Measurements from ENCODE around the gene SYNE1. TPM values are rescaled to one million over a fixed set of nuclear protein-coding genes. Genes with fewer than 3 reads are reported as not detected.

The SYNE1 gene
- total and polyA plus RNA-seq, 10 donors, result 27.8 to 336 (median 247) TPM

GRCh38 chr6:152680879-152681517 is 43.8 kb upstream of the SYNE1 start:
- Histone ChIP-seq H3K27ac (no peak overlapping the region), H3K4me1 (no peaks in the 10 kb centered on the region), H3K27me3 (replicated peaks in 1 of 7) (no peaks in the 10 kb centered on the region), H3K9me3 (no peaks in the 10 kb centered on the region), H3K4me3 (no peak overlapping the region), H3K36me3 (no peaks in the 10 kb centered on the region)
- TF ChIP-seq POLR2AphosphoS5 (IDR thresholded peaks at IDR 0.05) (no peak), CTCF (IDR thresholded peaks at IDR 0.05 in 8 of 11, conservative IDR thresholded peaks at IDR 0.05 in 3 of 11) (no peak), POLR2A (IDR thresholded peaks at IDR 0.05) (no peak)
- 42 to 70% (median 56%) methylated on average over 3 of the region's 3 CpGs for WGBS, 5 donors
- no peak for DNase-seq
- intact Hi-C loops (cut with DNase I; ENCODE audit: low total_unique reads), result no loop called here

GRCh38 chr6:152680151-152680550 is 43.0 kb upstream of the SYNE1 start:
- intact Hi-C loops (cut with DNase I; ENCODE audit: low total_unique reads), result no loop called here
- Histone ChIP-seq H3K27ac (no peak overlapping the region), H3K4me3 (no peak overlapping the region), H3K27me3 (replicated peaks in 1 of 7) (no peaks in the 10 kb centered on the region), H3K9me3 (no peaks in the 10 kb centered on the region), H3K4me1 (no peaks in the 10 kb centered on the region), H3K36me3 (no peaks in the 10 kb centered on the region)
- no peak for DNase-seq
- WGBS, 5 donors, result 72 to 94% (median 79%) methylated on average over 1 of the region's 1 CpG
- TF ChIP-seq POLR2AphosphoS5 (IDR thresholded peaks at IDR 0.05), result no peak
- no peak for TF ChIP-seq CTCF (IDR thresholded peaks at IDR 0.05 in 8 of 11, conservative IDR thresholded peaks at IDR 0.05 in 3 of 11)
- no peak for TF ChIP-seq POLR2A (IDR thresholded peaks at IDR 0.05)

- peaks cover 0 to 13% (median 2%) of the 10 kb centered on the region in 6 donors for H3K4me1 ChIP-seq
- TF ChIP-seq CTCF (IDR thresholded peaks at IDR 0.05 in 8 of 11, conservative IDR thresholded peaks at IDR 0.05 in 3 of 11), result no peak
- TF ChIP-seq POLR2AphosphoS5 (IDR thresholded peaks at IDR 0.05), result no peak
- TF ChIP-seq POLR2A (IDR thresholded peaks at IDR 0.05), result no peak
- no peak overlapping the region for H3K4me3 ChIP-seq
- peak overlapping the region in 7 of 8 donors; percentile 36 to 69 (median 60) for H3K27ac ChIP-seq
- H3K27me3 ChIP-seq (replicated peaks in 1 of 7), result no peaks in the 10 kb centered on the region
- intact Hi-C loops (cut with DNase I; ENCODE audit: low total_unique reads), result no loop called here
- H3K36me3 ChIP-seq, result no peaks in the 10 kb centered on the region
- DNase-seq, result no peak
- peaks cover 0 to 4% (median 0%) of the 10 kb centered on the region in 8 donors for H3K9me3 ChIP-seq
These were observed 36.1 kb upstream of the SYNE1 start for GRCh38 chr6:152673236-152673635.

GRCh38 chr6:152671171-152671570 is 34.0 kb upstream of the SYNE1 start:
- TF ChIP-seq POLR2AphosphoS5 (IDR thresholded peaks at IDR 0.05) (no peak), POLR2A (IDR thresholded peaks at IDR 0.05) (no peak), CTCF (IDR thresholded peaks at IDR 0.05 in 8 of 11, conservative IDR thresholded peaks at IDR 0.05 in 3 of 11) (no peak)
- peaks cover 0 to 13% (median 2%) of the 10 kb centered on the region in 6 donors for H3K4me1 ChIP-seq
- peaks cover 0 to 4% (median 0%) of the 10 kb centered on the region in 8 donors for H3K9me3 ChIP-seq
- no peaks in the 10 kb centered on the region for H3K36me3 ChIP-seq
- 37 to 46% (median 38%) methylated on average over 4 of the region's 4 CpGs for WGBS, 5 donors
- peak overlapping the region; percentile 0 to 64 (median 46) for H3K27ac ChIP-seq
- H3K4me3 ChIP-seq, result no peak overlapping the region
- no peaks in the 10 kb centered on the region for H3K27me3 ChIP-seq (replicated peaks in 1 of 7)
- DNase-seq, result no peak
- intact Hi-C loops (cut with DNase I; ENCODE audit: low total_unique reads), result no loop called here
